Measurements from ENCODE around the gene VRTN.
A peak's percentile ranks its signal among the peaks of the same experiment; 100 is the strongest.
"Not testable (repeated sequence)": the region's sequence is repeated elsewhere in the genome, so short reads cannot be mapped to it uniquely, and the experiment has no call there.

VRTN gene

GRCh38 chr14:74348241-74348734 lies at the start of gene VRTN:
Gene VRTN, plus strand, starts transcription at chr14:74348471. Its CDS starts 8,313 bp downstream, at chr14:74356784.
- DNase-seq: no peak

- DNase-seq: peak; percentile 69
These were observed 49.2 kb upstream of the VRTN start for GRCh38 chr14:74299061-74299545.

GRCh38 chr14:74301594-74302151 lies 46.6 kb upstream of the VRTN start:
- DNase-seq: no peak

GRCh38 chr14:74302152-74302628 lies 46.1 kb upstream of the VRTN start:
- DNase-seq: peak; percentile 56

- DNase-seq: peak; percentile 93
These were observed 45.4 kb upstream of the VRTN start, which contains the start of gene ABCD4 for GRCh38 chr14:74302634-74303569. Gene ABCD4, minus strand, starts transcription at chr14:74302934. Its CDS starts 22 bp downstream, at chr14:74302912.

GRCh38 chr14:74308695-74309094 lies 39.6 kb upstream of the VRTN start:
- no peak for DNase-seq

GRCh38 chr14:74309125-74310022 lies 38.9 kb upstream of the VRTN start:
- DNase-seq: peak; percentile 21

- DNase-seq: no peak
These were observed 36.1 kb upstream of the VRTN start for GRCh38 chr14:74312161-74312560.

GRCh38 chr14:74313601-74314000 lies 34.7 kb upstream of the VRTN start:
- DNase-seq: no peak

- DNase-seq: no peak
These were observed 33.7 kb upstream of the VRTN start for GRCh38 chr14:74314576-74314975.

GRCh38 chr14:74324931-74325361 lies 23.3 kb upstream of the VRTN start:
- peak; percentile 40 for DNase-seq

GRCh38 chr14:74325446-74325845 lies 22.8 kb upstream of the VRTN start:
- DNase-seq: no peak

- no peak for DNase-seq
These were observed 21.7 kb upstream of the VRTN start for GRCh38 chr14:74326369-74327152.

- DNase-seq: not testable (repeated sequence)
These were observed 18.2 kb upstream of the VRTN start for GRCh38 chr14:74329950-74330552.

GRCh38 chr14:74333909-74334308 lies 14.4 kb upstream of the VRTN start:
- DNase-seq: no peak

- no peak for DNase-seq
These were observed 1.9 kb upstream of the VRTN start for GRCh38 chr14:74346341-74346740.

GRCh38 chr14:74347097-74347794 lies 1.0 kb upstream of the VRTN start:
- no peak for DNase-seq

- DNase-seq: no peak
These were observed 523 bp upstream of the VRTN start for GRCh38 chr14:74347795-74348100.

- DNase-seq: no peak
These were observed 628 bp downstream of the VRTN start for GRCh38 chr14:74348735-74349463.

GRCh38 chr14:74349757-74350156 lies 1.5 kb downstream of the VRTN start:
- no peak for DNase-seq
